Airway epithelial cell (primary cell): ENCODE measurements around the gene IER5L. TPM values are rescaled to one million over a fixed set of nuclear protein-coding genes. Genes with fewer than 3 reads are reported as not detected.

Source experiments
- total RNA-seq: library from RNA; depleted of rRNA; stranded (reverse); fragments of >200 nt; gene quantifications from 2 replicates; pipeline ENCODE4 v1.2.3, GENCODE V29; 2015

Gene IER5L
- 39.1 and 52.2 TPM in 2 replicates for total RNA-seq

GRCh38 chr9:129177791-129178567 lies at the start of gene IER5L:
Gene IER5L, minus strand, starts transcription at chr9:129178261. Its CDS starts 209 bp downstream, at chr9:129178052.

Other genes with a start within 250 kb of the IER5L start
- gene DOLK, start 230.7 kb downstream of the IER5L start, total RNA-seq: 25.6 and 28.4 TPM in 2 replicates
- gene NUP188, start 230.6 kb downstream of the IER5L start, total RNA-seq: 60.2 and 64.0 TPM in 2 replicates
- gene SH3GLB2, start 149.9 kb downstream of the IER5L start, total RNA-seq: 55.0 and 60.2 TPM in 2 replicates
- gene MIGA2, start 141.6 kb downstream of the IER5L start, total RNA-seq: 12.4 and 22.6 TPM in 2 replicates
- 16.2 and 18.7 TPM in 2 replicates for gene DOLPP1, start 97.2 kb downstream of the IER5L start, total RNA-seq
- 27.1 and 30.2 TPM in 2 replicates for gene CRAT, start 67.5 kb downstream of the IER5L start, total RNA-seq
- 92.2 and 101 TPM in 2 replicates for gene PTPA, start 66.8 kb downstream of the IER5L start, total RNA-seq